GM21447 (cell line): ENCODE results near the gene SASH1.

Experiments
- ATAC-seq: cut with Tn5 transposase; IDR thresholded peaks from one replicate; pipeline ENCODE4 v1.9.1; 2021; ENCODE audit not compliant: unreplicated experiment

SASH1 gene

GRCh38 chr6:148491638-148492251 lies 149.1 kb downstream of the SASH1 start:
- no peak for ATAC-seq

DNA sequence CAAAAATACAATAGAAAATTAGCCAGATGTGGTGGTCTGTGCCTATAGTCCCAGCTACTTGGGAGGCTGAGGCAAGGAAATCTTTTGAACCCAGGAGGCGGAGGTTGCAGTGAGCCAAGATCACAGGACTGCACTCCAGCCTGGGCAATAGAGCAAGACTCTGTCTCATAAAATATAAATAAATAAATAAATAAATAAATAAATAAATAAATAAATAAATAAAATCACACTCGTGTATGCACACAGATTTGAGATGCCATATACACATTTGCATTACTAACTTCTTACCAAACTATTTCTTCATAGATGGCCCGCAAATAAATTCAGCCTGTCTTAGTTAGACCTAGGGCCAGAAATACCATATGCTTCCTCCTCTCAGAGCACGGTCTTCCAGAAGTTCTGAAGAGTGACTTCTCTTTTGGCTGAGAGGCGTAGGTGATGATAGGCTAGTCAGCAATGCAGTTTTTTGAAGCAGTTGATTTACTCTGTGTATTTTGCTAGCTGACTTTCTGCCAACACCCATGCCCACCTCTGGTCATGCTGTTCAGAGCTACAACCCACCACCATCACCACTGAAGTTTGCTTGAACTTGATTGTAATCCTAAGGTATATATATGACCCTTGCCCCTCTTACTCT lies 150.1 kb downstream of the SASH1 start:
- no peak for ATAC-seq

- ATAC-seq, result no peak
Measured at GRCh38 chr6:148493424-148493823, 150.8 kb downstream of the SASH1 start.

DNA sequence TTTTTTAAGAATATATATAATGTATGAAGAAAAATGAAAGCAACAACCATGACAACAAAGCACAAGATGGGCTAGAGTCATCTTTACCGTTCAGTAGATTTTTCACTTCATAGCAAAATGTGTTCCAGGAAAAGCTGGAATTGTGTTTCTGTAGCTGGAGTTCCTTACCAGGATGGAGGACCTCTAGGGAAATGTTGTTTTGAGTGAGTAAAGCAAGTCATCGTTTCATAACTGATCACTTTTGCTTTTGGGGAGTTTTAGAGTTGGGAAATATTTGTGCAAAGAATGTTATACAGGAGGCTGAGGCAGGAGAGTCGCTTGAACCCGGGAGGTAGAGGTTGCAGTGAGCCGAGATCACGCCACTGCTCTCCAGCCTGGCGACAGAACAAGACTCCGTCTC lies 151.6 kb downstream of the SASH1 start:
- no peak for ATAC-seq

- no peak for ATAC-seq
Measured at GRCh38 chr6:148495029-148495428, 152.4 kb downstream of the SASH1 start.

DNA sequence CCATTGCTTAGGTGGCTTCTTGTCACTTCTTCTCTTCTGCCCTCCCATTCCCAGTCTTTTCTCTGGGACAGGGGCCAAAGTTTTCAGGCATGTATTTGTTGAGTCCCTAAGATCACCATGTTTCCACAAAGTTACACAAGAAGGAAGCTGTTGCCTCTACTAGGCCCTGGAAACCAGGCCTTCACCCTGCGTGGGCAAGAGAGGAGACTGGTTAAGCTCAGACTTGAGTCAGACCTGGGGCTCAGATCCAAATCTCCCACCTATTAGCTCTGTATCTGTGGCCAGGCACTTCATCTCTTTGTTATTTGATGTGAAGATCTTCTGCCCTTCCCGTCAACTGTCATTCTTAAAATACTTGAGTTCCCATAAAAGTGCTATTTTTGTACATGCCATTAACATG lies 154.6 kb downstream of the SASH1 start:
- no peak for ATAC-seq

- no peak for ATAC-seq
Measured at GRCh38 chr6:148497717-148498116, 155.1 kb downstream of the SASH1 start.

DNA sequence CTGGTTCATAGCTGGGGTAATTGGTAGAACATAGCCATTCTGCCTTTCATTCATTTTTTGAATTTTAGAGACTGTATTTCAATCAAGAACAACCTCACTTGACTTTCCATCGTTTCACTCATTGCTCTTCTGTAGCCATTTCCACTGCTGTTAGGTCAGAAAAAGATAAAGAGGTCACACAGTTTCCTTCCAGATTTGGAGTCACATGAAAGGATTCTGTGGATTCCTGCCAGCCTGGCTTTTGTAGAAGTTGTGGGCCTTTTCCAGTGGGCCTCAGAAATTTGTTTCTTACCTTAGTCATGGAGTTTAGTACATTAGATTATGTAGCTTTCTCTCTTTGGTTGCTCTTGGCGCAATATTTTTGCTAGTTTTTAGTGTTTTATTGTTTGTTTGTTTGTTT lies 157.8 kb downstream of the SASH1 start:
- ATAC-seq, result no peak

- no peak for ATAC-seq
Measured at GRCh38 chr6:148501178-148501590, 158.5 kb downstream of the SASH1 start.

GRCh38 chr6:148502083-148502772 lies 159.6 kb downstream of the SASH1 start:
- ATAC-seq, result no peak

DNA sequence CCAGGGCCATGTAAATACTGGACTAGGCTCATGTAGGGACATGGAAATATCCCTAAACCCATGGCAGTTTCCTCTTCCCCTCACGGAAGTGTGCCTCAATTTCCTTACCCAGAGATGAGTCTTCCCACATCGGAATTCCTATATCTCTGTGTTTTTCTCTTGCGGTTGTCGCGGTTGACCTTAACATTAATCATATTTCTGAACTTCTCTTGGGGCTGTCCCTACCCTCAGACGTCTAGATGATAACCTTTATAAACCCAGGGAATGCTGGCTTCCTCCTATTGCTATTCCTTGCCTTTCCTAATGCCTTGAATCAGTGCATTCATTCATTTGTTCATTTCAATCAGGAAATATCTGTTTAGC lies 160.1 kb downstream of the SASH1 start:
- no peak for ATAC-seq

- no peak for ATAC-seq
Measured at GRCh38 chr6:148503703-148504102, 161.1 kb downstream of the SASH1 start.

GRCh38 chr6:148507774-148508173 lies 165.1 kb downstream of the SASH1 start:
- ATAC-seq, result no peak

GRCh38 chr6:148508401-148509041 lies 165.9 kb downstream of the SASH1 start:
- ATAC-seq, result no peak

DNA sequence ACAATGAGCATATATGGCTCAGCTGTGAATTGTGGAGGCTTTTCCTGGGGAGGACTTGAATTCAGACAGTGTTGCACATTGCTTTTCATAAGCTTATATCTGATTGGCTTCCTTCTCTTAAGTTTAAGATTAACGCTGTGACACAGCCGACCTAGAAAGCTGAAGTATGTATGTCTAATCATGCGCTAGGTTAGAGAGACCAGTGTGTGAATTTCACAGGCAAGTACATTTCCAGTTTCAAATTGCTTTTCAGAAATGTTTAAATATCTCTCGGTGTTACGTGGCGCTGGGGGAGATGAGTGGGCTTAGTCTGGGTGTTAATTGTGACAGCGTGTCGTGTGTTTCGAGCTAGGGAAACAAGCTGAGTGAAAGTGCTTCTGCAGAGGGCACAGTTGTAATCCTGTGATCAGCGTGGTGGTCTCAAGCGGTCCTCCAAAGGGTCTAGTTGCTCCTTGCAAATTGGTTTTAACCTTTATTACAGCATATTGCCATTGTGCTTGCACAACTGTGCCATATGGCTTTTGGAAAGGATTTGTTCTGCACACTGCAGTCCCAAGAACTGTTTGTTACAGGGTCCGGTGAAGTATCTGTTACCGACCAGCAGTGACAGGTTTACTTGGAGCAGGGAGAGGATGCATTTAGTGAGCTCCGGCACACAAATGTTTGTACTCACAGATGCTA lies 166.6 kb downstream of the SASH1 start:
- ATAC-seq, result no peak

DNA sequence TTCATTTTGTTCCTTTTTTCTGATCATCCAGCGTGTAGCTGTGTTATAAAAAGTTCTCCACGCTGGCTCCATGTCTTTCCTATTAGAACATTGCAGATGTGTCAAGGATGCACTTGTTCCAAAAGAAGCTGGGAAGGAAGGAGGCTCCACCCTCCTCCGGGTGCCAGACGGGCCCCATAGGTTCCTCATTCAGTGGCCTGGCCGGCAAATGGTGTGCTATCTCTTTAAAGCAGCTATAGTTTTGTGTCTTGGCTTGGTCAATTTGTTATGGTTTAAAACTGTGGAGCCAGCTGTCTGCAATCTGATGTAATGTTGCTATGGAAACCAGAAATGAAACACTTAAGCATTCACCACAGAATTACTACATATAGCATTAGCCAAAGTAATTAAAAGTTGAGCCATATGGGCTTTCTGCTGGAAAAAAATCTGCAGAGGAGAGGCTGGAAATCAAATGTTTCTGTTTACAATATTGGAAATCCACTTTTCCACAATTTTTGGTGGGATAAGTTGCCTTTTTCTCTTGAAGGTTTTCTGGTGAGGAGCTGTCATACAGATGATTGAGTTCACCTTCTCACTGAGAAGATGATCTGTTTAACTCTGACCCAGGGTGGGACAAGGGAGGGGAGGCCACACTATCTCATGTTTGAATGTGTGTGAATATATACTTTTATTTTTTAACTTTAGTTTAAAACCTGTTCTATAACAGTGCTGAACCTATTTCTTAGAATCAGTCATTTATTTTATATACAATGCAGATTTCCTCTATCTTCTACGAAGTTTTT lies 167.4 kb downstream of the SASH1 start:
- ATAC-seq, result no peak

DNA sequence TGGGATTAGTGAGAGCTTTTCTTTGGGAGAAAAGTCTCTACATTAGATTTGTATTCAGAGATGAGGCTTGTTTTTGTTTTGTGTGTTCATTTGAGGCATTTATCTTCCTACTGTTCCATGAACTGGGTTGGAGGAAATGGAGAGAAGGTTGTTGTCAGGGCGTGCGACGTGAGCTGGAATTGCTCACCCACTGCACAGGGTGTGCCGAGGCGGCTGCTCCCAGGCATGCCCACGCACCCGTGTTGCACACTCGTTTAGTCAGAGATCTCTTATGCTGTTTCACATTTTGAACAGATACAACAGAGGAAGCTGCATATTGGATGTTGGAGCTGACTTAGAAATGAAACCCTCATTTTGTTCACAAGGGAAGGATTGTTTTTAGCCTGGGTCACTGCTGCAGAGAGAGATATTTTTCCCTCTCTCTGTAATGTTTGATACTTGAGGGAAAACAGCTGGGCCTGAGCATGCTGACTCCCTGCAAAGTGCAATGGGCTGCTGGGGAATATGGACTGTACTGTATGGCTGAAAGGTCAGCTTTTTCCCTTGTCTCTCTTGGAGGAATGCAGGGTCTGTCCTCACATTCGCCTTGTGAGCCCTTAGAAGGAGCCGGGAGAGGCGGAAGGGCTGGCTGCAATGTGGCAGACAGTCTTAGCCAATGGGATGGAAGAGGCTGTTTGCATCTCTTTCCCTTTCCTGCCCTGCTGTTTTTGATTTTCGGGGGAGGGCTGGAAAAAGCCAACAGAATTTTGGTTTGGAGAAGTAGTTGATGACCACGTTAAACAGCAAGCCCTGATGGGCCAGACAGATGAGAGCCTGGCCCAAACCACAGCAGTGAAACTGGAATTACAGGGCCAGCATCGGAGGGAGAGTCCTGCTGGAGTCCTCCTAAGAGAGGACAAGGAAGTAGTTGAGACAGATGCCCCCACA lies 170.8 kb downstream of the SASH1 start:
- no peak for ATAC-seq

- no peak for ATAC-seq
Measured at GRCh38 chr6:148514091-148514845, 171.6 kb downstream of the SASH1 start.

GRCh38 chr6:148516217-148516616 lies 173.6 kb downstream of the SASH1 start:
- no peak for ATAC-seq
